ENCODE data around the gene MEAK7. TPM values are rescaled to one million over a fixed set of nuclear protein-coding genes. Genes with fewer than 3 reads are reported as not detected.

MEAK7 gene
- total RNA-seq, 1 experiment from 2014 or later = 30.9 TPM

DNA sequence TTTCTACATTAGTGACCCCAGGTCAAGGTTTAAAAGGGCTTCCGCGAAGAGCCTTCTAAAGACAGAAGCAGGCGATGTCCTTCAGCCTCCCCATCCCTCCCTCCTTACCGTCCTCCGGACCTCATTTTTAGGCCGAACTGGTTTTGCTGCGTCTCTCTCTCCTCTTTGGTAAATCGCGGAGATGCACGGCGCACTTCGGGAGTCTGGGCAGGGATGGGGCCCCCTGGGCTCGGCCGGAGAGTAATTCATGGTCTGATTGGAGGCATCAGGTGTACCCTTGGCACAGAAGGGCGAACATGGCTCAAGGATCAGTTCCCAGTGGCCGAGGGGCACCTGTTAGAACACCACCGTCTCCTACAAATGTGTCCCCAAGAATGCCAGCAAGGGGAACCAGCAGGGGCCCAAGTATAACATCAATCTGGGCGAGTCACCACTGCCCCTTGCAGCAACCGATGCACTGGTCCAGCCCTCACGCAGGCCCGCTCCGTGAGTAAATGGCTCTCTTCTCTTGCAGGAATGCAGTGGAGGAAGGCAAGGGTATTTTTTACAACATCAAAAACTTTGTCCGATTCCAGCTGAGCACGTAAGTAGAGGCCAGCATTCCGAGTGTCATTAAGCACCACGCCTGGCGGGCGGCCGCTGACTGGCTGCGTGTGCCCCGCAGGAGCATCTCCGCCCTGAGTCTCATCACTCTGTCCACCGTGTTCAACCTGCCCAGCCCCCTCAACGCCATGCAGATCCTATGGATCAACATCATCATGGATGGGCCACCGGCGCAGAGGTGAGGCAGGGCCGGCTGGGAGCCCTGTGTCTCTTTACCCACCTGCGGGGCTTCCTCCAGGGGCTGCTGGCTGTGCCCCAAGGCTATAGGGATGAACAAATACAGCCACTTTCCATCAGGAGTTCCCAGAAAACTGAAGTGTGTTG lies 45.6 kb downstream of the MEAK7 start:
- H3K4me1 Mint-ChIP-seq (ENCODE audit: low read depth, unreplicated experiment) = peaks cover 5% of the 10 kb centered on the region
- no peak overlapping the region for H3K27ac Mint-ChIP-seq (ENCODE audit: unreplicated experiment)
- Histone ChIP-seq H3K4me3 (ENCODE audit: low read depth, low read length) (no peak overlapping the region), H3K36me3 (ENCODE audit: control insufficient read depth, insufficient read depth, low read length) (no peaks in the 10 kb centered on the region), H3K27me3 (replicated peaks; ENCODE audit: control insufficient read depth, insufficient read depth, low read length) (no peaks in the 10 kb centered on the region), H3K9me3 (no peaks in the 10 kb centered on the region), H3K4me1 (no peaks in the 10 kb centered on the region)
- BruUV-seq (replicated peaks) = no TSS peak
- intact Hi-C loops (cut with micrococcal nuclease; ENCODE audit: unreplicated experiment) = no loop called here
- DNase-seq = peak in 1 of 2 experiments; percentile 32
- H3K36me3 Mint-ChIP-seq (ENCODE audit: insufficient read depth, unreplicated experiment) = peaks cover 7% of the 10 kb centered on the region
- H3K9me3 Mint-ChIP-seq (ENCODE audit: unreplicated experiment) = no peaks in the 10 kb centered on the region
- ChIA-PET CTCF (no interaction called here), POLR2A (no interaction called here)
- H3K27me3 Mint-ChIP-seq (ENCODE audit: insufficient read depth, unreplicated experiment) = no peaks in the 10 kb centered on the region
- H3K4me3 Mint-ChIP-seq (ENCODE audit: unreplicated experiment) = no peak overlapping the region
- TF ChIP-seq, protein P1, sequence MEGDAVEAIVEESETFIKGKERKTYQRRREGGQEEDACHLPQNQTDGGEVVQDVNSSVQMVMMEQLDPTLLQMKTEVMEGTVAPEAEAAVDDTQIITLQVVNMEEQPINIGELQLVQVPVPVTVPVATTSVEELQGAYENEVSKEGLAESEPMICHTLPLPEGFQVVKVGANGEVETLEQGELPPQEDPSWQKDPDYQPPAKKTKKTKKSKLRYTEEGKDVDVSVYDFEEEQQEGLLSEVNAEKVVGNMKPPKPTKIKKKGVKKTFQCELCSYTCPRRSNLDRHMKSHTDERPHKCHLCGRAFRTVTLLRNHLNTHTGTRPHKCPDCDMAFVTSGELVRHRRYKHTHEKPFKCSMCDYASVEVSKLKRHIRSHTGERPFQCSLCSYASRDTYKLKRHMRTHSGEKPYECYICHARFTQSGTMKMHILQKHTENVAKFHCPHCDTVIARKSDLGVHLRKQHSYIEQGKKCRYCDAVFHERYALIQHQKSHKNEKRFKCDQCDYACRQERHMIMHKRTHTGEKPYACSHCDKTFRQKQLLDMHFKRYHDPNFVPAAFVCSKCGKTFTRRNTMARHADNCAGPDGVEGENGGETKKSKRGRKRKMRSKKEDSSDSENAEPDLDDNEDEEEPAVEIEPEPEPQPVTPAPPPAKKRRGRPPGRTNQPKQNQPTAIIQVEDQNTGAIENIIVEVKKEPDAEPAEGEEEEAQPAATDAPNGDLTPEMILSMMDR (IDR thresholded peaks at IDR 0.05; ENCODE audit: insufficient read depth in 1 of 2, low read depth in 1 of 2, low read length in 1 of 2, severe bottlenecking in 1 of 2, unreplicated experiment in 1 of 2) = no peak

- H3K4me3 ChIP-seq (ENCODE audit: low read depth, low read length) = no peak overlapping the region
- H3K9me3 ChIP-seq = no peaks in the 10 kb centered on the region
- H3K9me3 Mint-ChIP-seq (ENCODE audit: unreplicated experiment) = no peaks in the 10 kb centered on the region
- no peak overlapping the region for H3K27ac Mint-ChIP-seq (ENCODE audit: unreplicated experiment)
- no peak for DNase-seq
- H3K36me3 ChIP-seq (ENCODE audit: control insufficient read depth, insufficient read depth, low read length) = no peaks in the 10 kb centered on the region
- peaks cover 7% of the 10 kb centered on the region for H3K36me3 Mint-ChIP-seq (ENCODE audit: insufficient read depth, unreplicated experiment)
- H3K27me3 ChIP-seq (replicated peaks; ENCODE audit: control insufficient read depth, insufficient read depth, low read length) = no peaks in the 10 kb centered on the region
- POLR2A ChIA-PET = no interaction called here
- BruUV-seq (replicated peaks) = no TSS peak
- no peaks in the 10 kb centered on the region for H3K27me3 Mint-ChIP-seq (ENCODE audit: insufficient read depth, unreplicated experiment)
- CTCF ChIA-PET = no interaction called here
- no peaks in the 10 kb centered on the region for H3K4me1 Mint-ChIP-seq (ENCODE audit: low read depth, unreplicated experiment)
- no peak overlapping the region for H3K4me3 Mint-ChIP-seq (ENCODE audit: unreplicated experiment)
- intact Hi-C loops (cut with micrococcal nuclease; ENCODE audit: unreplicated experiment) = no loop called here
- no peaks in the 10 kb centered on the region for H3K4me1 ChIP-seq
- TF ChIP-seq, protein P1 (IDR thresholded peaks at IDR 0.05; ENCODE audit: insufficient read depth in 1 of 2, low read depth in 1 of 2, low read length in 1 of 2, severe bottlenecking in 1 of 2, unreplicated experiment in 1 of 2) = no peak
These were observed 49.4 kb downstream of the MEAK7 start for GRCh38 chr16:84455031-84455430.

Other genes starting within 250 kb of the MEAK7 start
- gene WFDC1, start 209.8 kb downstream of the MEAK7 start, total RNA-seq (2022) = not detected in 2 replicates
- gene ATP2C2, start 136.1 kb downstream of the MEAK7 start, total RNA-seq (2022) = 45.7 and 47.0 TPM in 2 replicates
- gene COTL1, start 113.4 kb upstream of the MEAK7 start, total RNA-seq (2022) = 434 and 461 TPM in 2 replicates
- 67.6 and 70.2 TPM in 2 replicates for gene KLHL36, start 143.9 kb upstream of the MEAK7 start, total RNA-seq (2022)
- gene USP10, start 195.3 kb upstream of the MEAK7 start, total RNA-seq (2022) = 144 and 147 TPM in 2 replicates